Lung microvascular endothelial cell (primary cell): ENCODE results near the gene ARHGDIG. TPM values are rescaled to one million over a fixed set of nuclear protein-coding genes. Genes with fewer than 3 reads are reported as not detected.

Experiments
- DNase-seq, 2 donors: peaks; one replicate each; pipeline versions ENCODE4 v3.0.0 to v3.0.0-alpha.2; 2010; ENCODE audit warnings: low read depth in 2 of 2
- total RNA-seq: library from RNA; depleted of rRNA; stranded (reverse); fragments of >200 nt; gene quantifications from 2 replicates; pipeline ENCODE4 v1.2.1, GENCODE V29; 2014

Gene ARHGDIG
- total RNA-seq, 1 donor from 2014 or later, result under 0.01 TPM

GRCh38 chr16:280991-281659 lies 734 bp downstream of the ARHGDIG start:
- DNase-seq, result no peak

DNA sequence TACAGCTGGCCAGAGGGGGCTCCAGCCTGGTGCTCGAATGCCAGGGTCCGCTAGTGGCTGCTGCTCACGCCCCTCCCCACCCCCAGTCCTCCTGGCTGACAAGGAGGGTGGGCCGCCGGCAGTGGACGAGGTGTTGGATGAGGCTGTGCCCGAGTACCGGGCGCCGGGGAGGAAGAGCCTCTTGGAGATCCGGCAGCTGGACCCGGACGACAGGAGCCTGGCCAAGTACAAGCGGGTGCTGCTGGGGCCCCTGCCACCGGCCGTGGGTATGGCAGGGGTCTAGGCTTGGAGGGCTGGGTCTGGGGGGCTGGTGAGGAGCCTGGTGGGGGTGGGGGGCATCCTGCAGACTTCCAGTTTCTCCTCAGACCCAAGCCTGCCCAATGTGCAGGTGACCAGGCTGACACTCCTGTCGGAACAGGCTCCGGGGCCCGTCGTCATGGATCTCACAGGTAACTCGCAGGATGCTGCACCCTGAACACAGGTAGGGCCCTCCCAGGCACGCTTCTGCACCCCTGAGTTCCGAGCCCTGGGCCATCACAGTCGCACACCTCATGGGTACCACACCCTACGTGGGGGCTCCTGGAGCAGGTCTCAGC lies 1.4 kb downstream of the ARHGDIG start:
- DNase-seq, result no peak

DNA sequence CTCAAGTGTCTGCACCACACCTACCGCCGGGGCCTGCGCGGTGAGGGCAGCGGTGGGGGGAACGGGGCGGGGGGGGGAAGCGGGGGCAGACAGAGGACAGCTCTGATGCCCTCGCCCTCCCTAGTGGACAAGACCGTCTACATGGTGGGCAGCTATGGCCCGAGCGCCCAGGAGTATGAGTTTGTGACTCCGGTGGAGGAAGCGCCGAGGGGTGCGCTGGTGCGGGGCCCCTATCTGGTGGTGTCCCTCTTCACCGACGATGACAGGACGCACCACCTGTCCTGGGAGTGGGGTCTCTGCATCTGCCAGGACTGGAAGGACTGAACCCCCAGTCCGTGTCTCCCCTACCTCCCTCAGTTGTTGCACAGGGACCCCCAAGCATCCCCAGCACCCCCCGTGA lies 2.1 kb downstream of the ARHGDIG start:
- DNase-seq, result no peak

GRCh38 chr16:283033-283805 lies 2.8 kb downstream of the ARHGDIG start, which contains the start of gene PDIA2:
TSS of gene PDIA2 (plus strand) at chr16:283164. CDS start at chr16:283170, 6 bp downstream.
- DNase-seq, result no peak

GRCh38 chr16:284204-285120 lies 4.1 kb downstream of the ARHGDIG start:
- DNase-seq, result no peak

DNA sequence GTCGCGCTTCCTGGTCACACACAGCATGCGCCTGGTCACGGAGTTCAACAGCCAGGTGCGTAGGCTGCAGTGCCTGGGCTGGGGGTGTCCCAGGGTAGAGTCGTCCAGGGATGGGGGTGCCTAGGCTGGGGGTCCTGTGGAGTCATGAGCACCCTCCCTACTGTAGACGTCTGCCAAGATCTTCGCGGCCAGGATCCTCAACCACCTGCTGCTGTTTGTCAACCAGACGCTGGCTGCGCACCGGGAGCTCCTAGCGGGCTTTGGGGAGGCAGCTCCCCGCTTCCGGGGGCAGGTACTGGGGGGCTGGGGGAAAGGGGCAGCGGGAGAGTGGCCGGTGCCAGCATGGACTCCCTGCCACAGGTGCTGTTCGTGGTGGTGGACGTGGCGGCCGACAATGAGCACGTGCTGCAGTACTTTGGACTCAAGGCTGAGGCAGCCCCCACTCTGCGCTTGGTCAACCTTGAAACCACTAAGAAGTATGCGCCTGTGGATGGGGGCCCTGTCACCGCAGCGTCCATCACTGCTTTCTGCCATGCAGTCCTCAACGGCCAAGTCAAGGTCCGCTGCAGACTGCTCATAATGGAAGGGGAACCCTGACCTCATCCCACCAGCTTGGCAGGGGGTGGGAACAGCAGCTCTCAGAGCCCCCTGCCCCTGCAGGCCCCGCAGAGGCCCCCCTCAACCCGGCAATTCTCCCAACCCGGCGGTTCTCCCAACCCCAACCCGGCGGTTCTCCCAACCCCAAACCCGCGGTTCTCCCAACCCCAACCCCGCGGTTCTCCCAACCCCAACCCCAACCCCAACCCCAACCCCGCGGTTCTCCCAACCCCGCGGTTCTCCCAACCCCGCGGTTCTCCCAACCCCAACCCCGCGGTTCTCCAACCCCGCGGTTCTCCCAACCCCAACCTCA lies 5.0 kb downstream of the ARHGDIG start:
- no peak for DNase-seq

DNA sequence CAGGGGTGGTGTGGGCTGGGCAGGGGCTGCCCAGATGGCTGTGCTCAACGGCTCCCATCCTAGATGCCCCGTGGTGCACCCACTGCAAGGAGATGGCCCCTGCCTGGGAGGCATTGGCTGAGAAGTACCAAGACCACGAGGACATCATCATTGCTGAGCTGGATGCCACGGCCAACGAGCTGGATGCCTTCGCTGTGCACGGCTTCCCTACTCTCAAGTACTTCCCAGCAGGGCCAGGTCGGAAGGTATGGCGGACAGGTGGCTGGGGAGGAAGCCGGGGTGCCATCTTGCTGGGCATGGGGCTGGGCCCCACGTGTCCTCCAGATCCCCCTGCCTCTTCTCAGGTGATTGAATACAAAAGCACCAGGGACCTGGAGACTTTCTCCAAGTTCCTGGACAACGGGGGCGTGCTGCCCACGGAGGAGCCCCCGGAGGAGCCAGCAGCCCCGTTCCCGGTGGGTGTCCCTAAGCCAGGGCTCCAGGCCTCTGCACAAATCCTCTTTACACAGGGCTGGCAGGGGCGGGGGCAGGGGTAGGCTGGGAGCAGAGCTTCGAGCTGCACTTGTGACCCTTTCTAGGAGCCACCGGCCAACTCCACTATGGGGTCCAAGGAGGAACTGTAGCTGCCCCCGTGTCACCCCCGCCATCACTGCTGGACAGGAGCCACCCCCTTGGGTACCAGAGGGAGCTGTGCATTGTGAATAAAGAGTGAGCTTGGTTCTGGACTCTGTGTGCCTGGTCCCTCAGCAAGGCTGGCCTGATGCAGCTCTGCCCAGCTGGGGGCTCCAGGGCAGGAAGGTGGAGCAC lies 6.3 kb downstream of the ARHGDIG start:
- no peak for DNase-seq

- no peak for DNase-seq
These were observed 7.0 kb downstream of the ARHGDIG start for GRCh38 chr16:287298-287811.

GRCh38 chr16:287981-288920 lies 7.9 kb downstream of the ARHGDIG start:
- no peak for DNase-seq

- DNase-seq, result no peak
These were observed 9.1 kb downstream of the ARHGDIG start for GRCh38 chr16:289395-289997.

GRCh38 chr16:290015-290680 lies 9.8 kb downstream of the ARHGDIG start:
- no peak for DNase-seq

- no peak for DNase-seq
These were observed 10.5 kb downstream of the ARHGDIG start for GRCh38 chr16:290681-291405.

DNA sequence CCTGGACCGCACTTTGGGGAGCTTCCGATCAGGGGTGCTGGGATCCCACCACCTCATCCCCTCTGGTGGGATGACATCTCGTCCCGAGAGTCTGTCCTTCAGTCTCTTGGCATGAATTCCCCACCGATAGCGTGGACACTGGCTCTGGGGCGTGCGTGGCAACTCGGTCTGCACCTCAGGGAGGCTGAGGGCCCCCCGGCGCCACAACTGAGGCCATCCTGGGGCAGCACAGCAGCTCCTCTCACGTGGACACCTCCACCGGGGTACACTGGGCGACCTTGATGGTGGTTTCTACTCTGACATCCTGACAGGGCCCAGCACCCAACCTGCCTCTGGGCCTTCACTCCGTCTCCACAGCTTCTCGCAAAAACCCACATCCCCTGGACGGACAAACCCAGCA lies 11.1 kb downstream of the ARHGDIG start:
- no peak for DNase-seq

GRCh38 chr16:293043-293775 lies 12.8 kb downstream of the ARHGDIG start:
- no peak for DNase-seq

DNA sequence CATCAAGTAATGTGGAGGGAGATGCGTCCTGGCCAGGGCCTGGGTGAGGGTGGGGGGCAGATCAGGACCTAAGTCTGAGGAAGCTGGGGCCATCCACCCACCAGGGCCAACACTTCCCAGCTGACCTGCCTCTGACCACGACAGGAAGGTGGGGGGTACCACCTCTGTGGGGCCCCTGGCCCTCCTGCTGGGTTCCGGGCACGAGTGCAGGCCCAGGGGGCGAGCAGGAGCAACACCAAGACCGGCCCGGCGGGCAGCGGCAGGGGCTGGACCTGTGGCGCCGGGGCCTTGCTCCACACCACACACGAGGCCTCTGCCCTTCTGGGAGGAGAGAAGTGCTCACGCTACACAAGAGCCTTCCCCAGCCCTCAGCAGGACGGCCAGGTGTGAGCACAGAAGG lies 15.9 kb downstream of the ARHGDIG start:
- no peak for DNase-seq
